Keratinocyte (primary cell): ENCODE measurements around the gene CIT.

Source experiments
- EZH2 ChIP-seq: IDR thresholded peaks from one replicate; pipeline ENCODE4 v1.6.1; 2012; ENCODE audit warnings: inconsistent platforms, mild to moderate bottlenecking, low read length, moderate library complexity
- TF ChIP-seq, protein P1 (sequence below), 3 experiments: IDR thresholded peaks in 1 of 3; conservative IDR thresholded peaks in 1 of 3; optimal IDR thresholded peaks in 1 of 3; 2 replicates in 2 of 3; 3 replicates in 1 of 3; pipeline versions ENCODE3 to v1.5.1; 2011; ENCODE audit warnings: low read length in 3 of 3, mild to moderate bottlenecking in 3 of 3, moderate library complexity in 2 of 3, control low read depth in 1 of 3, inconsistent platforms in 1 of 3; ENCODE audit not compliant: insufficient read depth in 2 of 3; ENCODE audit errors: extremely low read depth in 1 of 3

DNA sequence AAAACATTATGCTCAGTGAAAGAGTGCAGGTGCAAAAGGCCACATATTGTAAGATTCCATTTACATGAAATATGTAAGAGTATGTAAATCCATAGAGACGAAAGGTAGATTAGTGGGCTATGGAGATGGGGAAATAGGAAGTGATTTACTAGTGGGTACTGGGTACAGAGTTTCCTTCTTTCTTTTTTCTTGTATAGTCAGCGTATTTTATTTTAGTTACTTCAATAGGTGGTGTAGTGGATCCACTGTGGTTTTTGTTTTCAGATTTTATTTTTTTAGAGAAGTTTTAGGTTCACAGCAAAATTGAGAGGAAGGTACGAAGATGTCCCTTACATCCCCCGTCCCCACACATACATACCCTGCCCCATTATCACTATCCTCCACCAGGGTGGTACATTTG is 6.1 kb upstream of the CIT start:
- TF ChIP-seq, protein P1, sequence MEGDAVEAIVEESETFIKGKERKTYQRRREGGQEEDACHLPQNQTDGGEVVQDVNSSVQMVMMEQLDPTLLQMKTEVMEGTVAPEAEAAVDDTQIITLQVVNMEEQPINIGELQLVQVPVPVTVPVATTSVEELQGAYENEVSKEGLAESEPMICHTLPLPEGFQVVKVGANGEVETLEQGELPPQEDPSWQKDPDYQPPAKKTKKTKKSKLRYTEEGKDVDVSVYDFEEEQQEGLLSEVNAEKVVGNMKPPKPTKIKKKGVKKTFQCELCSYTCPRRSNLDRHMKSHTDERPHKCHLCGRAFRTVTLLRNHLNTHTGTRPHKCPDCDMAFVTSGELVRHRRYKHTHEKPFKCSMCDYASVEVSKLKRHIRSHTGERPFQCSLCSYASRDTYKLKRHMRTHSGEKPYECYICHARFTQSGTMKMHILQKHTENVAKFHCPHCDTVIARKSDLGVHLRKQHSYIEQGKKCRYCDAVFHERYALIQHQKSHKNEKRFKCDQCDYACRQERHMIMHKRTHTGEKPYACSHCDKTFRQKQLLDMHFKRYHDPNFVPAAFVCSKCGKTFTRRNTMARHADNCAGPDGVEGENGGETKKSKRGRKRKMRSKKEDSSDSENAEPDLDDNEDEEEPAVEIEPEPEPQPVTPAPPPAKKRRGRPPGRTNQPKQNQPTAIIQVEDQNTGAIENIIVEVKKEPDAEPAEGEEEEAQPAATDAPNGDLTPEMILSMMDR (optimal IDR thresholded peaks at IDR 0.05 in 1 of 3, IDR thresholded peaks at IDR 0.05 in 1 of 3, conservative IDR thresholded peaks at IDR 0.05 in 1 of 3; ENCODE audit: extremely low read depth in 1 of 3, insufficient read depth in 2 of 3, low read length in 3 of 3): no peak
- no peak for TF ChIP-seq EZH2
